Measurements from ENCODE around the gene PMS2. TPM values are rescaled to one million over a fixed set of nuclear protein-coding genes. Genes with fewer than 3 reads are reported as not detected.

The PMS2 gene, protein sequence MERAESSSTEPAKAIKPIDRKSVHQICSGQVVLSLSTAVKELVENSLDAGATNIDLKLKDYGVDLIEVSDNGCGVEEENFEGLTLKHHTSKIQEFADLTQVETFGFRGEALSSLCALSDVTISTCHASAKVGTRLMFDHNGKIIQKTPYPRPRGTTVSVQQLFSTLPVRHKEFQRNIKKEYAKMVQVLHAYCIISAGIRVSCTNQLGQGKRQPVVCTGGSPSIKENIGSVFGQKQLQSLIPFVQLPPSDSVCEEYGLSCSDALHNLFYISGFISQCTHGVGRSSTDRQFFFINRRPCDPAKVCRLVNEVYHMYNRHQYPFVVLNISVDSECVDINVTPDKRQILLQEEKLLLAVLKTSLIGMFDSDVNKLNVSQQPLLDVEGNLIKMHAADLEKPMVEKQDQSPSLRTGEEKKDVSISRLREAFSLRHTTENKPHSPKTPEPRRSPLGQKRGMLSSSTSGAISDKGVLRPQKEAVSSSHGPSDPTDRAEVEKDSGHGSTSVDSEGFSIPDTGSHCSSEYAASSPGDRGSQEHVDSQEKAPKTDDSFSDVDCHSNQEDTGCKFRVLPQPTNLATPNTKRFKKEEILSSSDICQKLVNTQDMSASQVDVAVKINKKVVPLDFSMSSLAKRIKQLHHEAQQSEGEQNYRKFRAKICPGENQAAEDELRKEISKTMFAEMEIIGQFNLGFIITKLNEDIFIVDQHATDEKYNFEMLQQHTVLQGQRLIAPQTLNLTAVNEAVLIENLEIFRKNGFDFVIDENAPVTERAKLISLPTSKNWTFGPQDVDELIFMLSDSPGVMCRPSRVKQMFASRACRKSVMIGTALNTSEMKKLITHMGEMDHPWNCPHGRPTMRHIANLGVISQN
- total RNA-seq: 28.8 TPM

DNA sequence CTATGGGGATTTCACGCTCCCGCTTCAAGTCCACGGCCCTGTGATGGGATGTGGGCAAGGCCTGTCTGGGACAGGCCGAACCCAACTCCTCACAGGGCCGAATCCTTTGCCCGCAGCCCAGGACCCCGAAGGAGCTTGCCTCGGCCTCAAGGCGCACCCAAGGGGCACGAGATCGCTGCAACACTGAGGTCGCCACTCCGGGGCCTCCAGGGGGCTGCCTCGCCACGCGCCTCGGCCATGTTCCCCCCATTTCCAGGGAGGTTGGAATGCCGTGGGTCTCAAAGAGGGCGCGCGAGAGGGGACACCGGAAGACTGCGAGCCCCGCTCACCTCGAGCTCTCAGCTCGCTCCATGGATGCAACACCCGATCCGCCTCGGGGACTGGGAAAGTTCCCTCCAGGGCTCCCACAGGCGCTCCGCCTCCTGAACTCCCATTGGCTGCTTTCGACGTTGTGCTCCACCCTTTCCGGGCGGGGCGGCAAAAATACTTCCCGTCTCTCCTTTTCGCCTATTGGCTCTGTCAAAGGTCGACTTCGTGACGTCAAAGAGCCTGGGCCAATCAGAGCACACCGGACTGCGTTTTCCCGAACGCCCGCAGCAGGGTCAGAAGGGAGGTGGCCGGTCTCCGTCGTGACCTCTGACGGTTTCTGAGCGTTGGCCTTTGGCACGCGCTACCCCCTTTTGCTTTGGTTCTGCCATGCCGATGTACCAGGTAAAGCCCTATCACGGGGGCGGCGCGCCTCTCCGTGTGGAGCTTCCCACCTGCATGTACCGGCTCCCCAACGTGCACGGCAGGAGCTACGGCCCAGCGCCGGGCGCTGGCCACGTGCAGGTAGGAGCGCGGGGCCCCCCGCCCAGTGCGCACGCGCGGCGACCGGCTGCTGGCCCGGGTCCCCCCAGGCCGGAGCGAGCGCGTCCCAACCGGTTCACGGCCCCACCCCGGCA is at the start of gene PMS2, which contains the start of gene AIMP2:
PMS2 (minus strand) TSS at position 382 of the 944 bp plus-strand sequence; CDS start at position 352, 30 bp downstream.
AIMP2 (plus strand) TSS at position 605 of the 944 bp plus-strand sequence; CDS start at position 697, 92 bp downstream.

DNA sequence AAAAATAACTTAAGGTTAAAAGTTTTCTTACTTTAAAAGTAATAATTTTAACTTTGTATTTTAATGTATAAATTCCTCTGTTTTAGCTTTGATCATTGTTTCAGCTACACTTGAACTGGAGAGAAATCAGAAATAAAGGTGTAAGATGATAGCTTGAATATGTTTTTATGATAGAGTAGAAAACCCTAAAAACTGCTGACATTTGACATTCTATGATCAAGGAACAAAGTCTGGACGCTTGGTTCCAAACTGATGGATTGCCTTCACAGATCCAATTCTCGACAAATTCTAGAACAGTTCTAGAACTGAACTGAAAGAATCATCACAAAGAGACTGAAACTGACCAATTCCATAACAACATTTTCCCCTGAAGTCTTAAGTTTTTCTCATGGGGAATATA is 22.1 kb upstream of the PMS2 start, which contains the start of gene ANKRD61:
ANKRD61 (plus strand) TSS at position 389 of the 400 bp plus-strand sequence; CDS start at position 389, 0 bp downstream.

DNA sequence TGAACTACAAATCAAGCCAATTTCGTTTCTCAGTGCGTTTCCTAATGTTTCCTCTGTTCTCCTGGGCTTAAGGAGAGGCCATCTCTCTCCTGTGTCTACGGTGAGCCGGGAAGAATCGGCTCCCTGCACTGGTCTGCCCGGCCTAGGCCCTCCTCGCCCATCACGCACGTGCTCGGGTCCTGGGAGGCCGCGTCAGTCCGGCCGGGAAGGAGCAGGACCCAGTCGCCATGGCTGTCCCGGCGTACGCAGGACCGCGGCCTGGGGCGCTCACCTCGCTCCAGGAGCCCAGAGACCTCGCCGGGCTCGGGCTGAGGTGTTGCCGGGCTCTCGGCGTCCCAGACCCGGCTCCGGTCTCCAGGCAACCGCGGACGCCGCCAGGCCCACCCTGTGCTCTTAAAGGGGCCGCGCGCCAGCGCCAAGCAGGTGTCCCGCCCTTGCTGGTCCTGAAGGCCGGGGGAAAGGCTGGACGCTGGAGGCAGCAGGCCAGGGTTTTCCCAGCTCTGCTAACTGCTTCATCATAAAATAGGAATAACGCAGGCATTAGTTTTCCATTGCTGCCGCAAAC is 38.4 kb downstream of the PMS2 start, which contains the start of gene RSPH10B:
RSPH10B (minus strand) TSS at position 343 of the 565 bp plus-strand sequence. CDS start 3,573 bp downstream, outside the sequence.

Small RNAs within 50 kb of the gene (small RNA-seq; reads per million reads assigned to genes)
- gene RF00019 (ENCODE audit: low replicate concordance) (not detected), gene RNU6-218P (ENCODE audit: low replicate concordance) (not detected), gene SNORA80D (ENCODE audit: low replicate concordance) (not detected)

Other genes with a start within 250 kb of the PMS2 start
- 57.9 TPM for gene RNF216, start 227.4 kb downstream of the PMS2 start, total RNA-seq
- not detected for gene OCM, start 128.3 kb downstream of the PMS2 start, total RNA-seq
- 87.3 TPM for gene CCZ1, start 110.3 kb downstream of the PMS2 start, total RNA-seq
- gene RSPH10B, start 38.4 kb downstream of the PMS2 start, total RNA-seq: 1.3 TPM
- 24.7 TPM for gene AIMP2, start 223 bp upstream of the PMS2 start, total RNA-seq
- not detected for gene ANKRD61, start 22.3 kb upstream of the PMS2 start, total RNA-seq
- gene EIF2AK1, start 50.1 kb upstream of the PMS2 start, total RNA-seq: 60.1 TPM
- gene USP42, start 95.9 kb upstream of the PMS2 start, total RNA-seq: 18.2 TPM

Data from parietal lobe (tissue), 2 donors.